Sigmoid colon (tissue), 7 donors: ENCODE results near the gene NANOGP8. TPM values are rescaled to one million over a fixed set of nuclear protein-coding genes. Genes with fewer than 3 reads are reported as not detected.
"Not testable (repeated sequence)": the region's sequence is repeated elsewhere in the genome, so short reads cannot be mapped to it uniquely, and the experiment has no call there.

ENCODE experiments used
- DNase-seq: peaks from one replicate; pipeline ENCODE4 v3.0.0-alpha.2; 2019
- H3K27ac ChIP-seq, 4 donors: fragments of 200-600 bp; sonication (generic); one replicate each; pipeline ENCODE4 v1.5.1; 2016 to 2019; ENCODE audit warnings: mild to moderate bottlenecking in 1 of 4
- H3K27me3 ChIP-seq, 3 donors: fragments of 200-600 bp; sonication (generic); one replicate each; pipeline ENCODE4 v1.5.1; 2019; ENCODE audit warnings: mild to moderate bottlenecking in 1 of 3
- H3K36me3 ChIP-seq, 4 donors: fragments of 200-600 bp; sonication (generic); one replicate each; pipeline ENCODE4 v1.5.1; 2016 to 2019
- H3K4me1 ChIP-seq, 4 donors: fragments of 200-600 bp; sonication (generic); one replicate each; pipeline ENCODE4 v1.5.1; 2017 to 2019
- H3K4me3 ChIP-seq, 4 donors: fragments of 200-600 bp; sonication (generic); one replicate each; pipeline ENCODE4 v1.5.1; 2017 to 2019; ENCODE audit warnings: mild to moderate bottlenecking in 2 of 4, moderate library complexity in 1 of 4
- H3K9me3 ChIP-seq, 4 donors: fragments of 200-600 bp in 3 of 4; sonication (generic) in 3 of 4; one replicate each; pipeline versions ENCODE4 v1.5.1 to v1.6.1; 2013 to 2019
- EP300 ChIP-seq, 4 donors: sonication (generic); formaldehyde crosslinking; IDR thresholded peaks; one replicate each; pipeline ENCODE4 v1.6.1; 2017; ENCODE audit warnings: antibody characterized with exemption in 4 of 4
- POLR2A ChIP-seq, 2 donors: fragments of 450-650 bp; IDR thresholded peaks; one replicate each; pipeline ENCODE4 v1.6.1; 2016; ENCODE audit warnings: antibody characterized with exemption in 2 of 2, mild to moderate bottlenecking in 2 of 2, moderate library complexity in 2 of 2
- POLR2AphosphoS5 ChIP-seq, 4 donors: sonication (generic); formaldehyde crosslinking; IDR thresholded peaks; one replicate each; pipeline ENCODE4 v1.6.1; 2017; ENCODE audit warnings: antibody characterized with exemption in 4 of 4
- WGBS, 2 donors: extraction: QIAGEN DNeasy Blood & Tissue Kit; methylation state at CpG; one replicate each; pipeline ENCODE4 v1.1.7; 2013; 5-methylcytosine and 5-hydroxymethylcytosine counted together
- intact Hi-C: fragments of 100-400 bp; cut with DNase I; formaldehyde crosslinking; loops from one replicate; pipeline ENCODE4 v1.15.1; 2023
- polyA plus RNA-seq, 3 donors: library from polyadenylated mRNA; stranded (reverse); fragments of 200-250 nt; gene quantifications; one replicate each; pipeline ENCODE4 v1.2.3, GENCODE V29; 2013
- total RNA-seq, 4 donors: library from RNA; depleted of rRNA; stranded (reverse); fragments of >200 nt; gene quantifications; one replicate each; pipeline ENCODE4 v1.1.0, GENCODE V29; 2016
- TF ChIP-seq, protein P1 (sequence below), 4 experiments: fragments of 450-650 bp in 3 of 4; fragments of 200-600 bp in 1 of 4; IDR thresholded peaks; one replicate each; pipeline ENCODE4 v1.5.1; 2016 to 2019; ENCODE audit warnings: antibody characterized with exemption in 4 of 4, mild to moderate bottlenecking in 3 of 4, moderate library complexity in 2 of 4
- donor health status: healthy with polysubstance abuse.
- donor health status: Bipolar disorder and iron deficiency.
- donor health status: healthy.

The NANOGP8 gene, protein sequence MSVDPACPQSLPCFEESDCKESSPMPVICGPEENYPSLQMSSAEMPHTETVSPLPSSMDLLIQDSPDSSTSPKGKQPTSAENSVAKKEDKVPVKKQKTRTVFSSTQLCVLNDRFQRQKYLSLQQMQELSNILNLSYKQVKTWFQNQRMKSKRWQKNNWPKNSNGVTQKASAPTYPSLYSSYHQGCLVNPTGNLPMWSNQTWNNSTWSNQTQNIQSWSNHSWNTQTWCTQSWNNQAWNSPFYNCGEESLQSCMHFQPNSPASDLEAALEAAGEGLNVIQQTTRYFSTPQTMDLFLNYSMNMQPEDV
- total RNA-seq (1 to 10 TPM in 2 of 4 donors, not detected in 2; 1.2 to 2.2 TPM), polyA plus RNA-seq (under 1 TPM in 1 of 3 donors, not detected in 2; 0.15 TPM)

GRCh38 chr15:35085176-35085919 lies at the start of gene NANOGP8:
TSS of gene NANOGP8 (minus strand) at chr15:35085295. CDS start at chr15:35085110, 185 bp downstream.
- H3K9me3 ChIP-seq, H3K27ac ChIP-seq, H3K27me3 ChIP-seq, H3K4me3 ChIP-seq, intact Hi-C loops, H3K4me1 ChIP-seq, H3K36me3 ChIP-seq, DNase-seq: not testable (repeated sequence)
- WGBS, 2 donors: 84 to 88% methylated on average over 8 of the region's 8 CpGs

GRCh38 chr15:35134299-35134698 lies 49.2 kb upstream of the NANOGP8 start:
- WGBS, 2 donors: 71 to 95% methylated on average over 1 of the region's 1 CpG
- Histone ChIP-seq H3K9me3 (no peaks in the 10 kb centered on the region), H3K4me3 (no peak overlapping the region), H3K36me3 (no peaks in the 10 kb centered on the region), H3K4me1 (peaks cover 0 to 8% (median 0%) of the 10 kb centered on the region in 4 donors), H3K27ac (no peak overlapping the region), H3K27me3 (no peaks in the 10 kb centered on the region)
- no peak for DNase-seq
- intact Hi-C loops: no loop called here
- TF ChIP-seq POLR2AphosphoS5 (IDR thresholded peaks at IDR 0.05) (no peak), EP300 (IDR thresholded peaks at IDR 0.05) (no peak), POLR2A (IDR thresholded peaks at IDR 0.05) (no peak)
- TF ChIP-seq, protein P1, sequence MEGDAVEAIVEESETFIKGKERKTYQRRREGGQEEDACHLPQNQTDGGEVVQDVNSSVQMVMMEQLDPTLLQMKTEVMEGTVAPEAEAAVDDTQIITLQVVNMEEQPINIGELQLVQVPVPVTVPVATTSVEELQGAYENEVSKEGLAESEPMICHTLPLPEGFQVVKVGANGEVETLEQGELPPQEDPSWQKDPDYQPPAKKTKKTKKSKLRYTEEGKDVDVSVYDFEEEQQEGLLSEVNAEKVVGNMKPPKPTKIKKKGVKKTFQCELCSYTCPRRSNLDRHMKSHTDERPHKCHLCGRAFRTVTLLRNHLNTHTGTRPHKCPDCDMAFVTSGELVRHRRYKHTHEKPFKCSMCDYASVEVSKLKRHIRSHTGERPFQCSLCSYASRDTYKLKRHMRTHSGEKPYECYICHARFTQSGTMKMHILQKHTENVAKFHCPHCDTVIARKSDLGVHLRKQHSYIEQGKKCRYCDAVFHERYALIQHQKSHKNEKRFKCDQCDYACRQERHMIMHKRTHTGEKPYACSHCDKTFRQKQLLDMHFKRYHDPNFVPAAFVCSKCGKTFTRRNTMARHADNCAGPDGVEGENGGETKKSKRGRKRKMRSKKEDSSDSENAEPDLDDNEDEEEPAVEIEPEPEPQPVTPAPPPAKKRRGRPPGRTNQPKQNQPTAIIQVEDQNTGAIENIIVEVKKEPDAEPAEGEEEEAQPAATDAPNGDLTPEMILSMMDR (IDR thresholded peaks at IDR 0.05): no peak

GRCh38 chr15:35130245-35130644 lies 45.1 kb upstream of the NANOGP8 start:
- intact Hi-C loops: no loop called here
- no peak for DNase-seq
- no peaks in the 10 kb centered on the region for H3K9me3 ChIP-seq
- TF ChIP-seq POLR2AphosphoS5 (IDR thresholded peaks at IDR 0.05): no peak
- TF ChIP-seq EP300 (IDR thresholded peaks at IDR 0.05): no peak
- TF ChIP-seq, protein P1 (IDR thresholded peaks at IDR 0.05): no peak
- TF ChIP-seq POLR2A (IDR thresholded peaks at IDR 0.05): no peak
- H3K27ac ChIP-seq: no peak overlapping the region
- H3K27me3 ChIP-seq: no peaks in the 10 kb centered on the region
- H3K4me1 ChIP-seq: no peaks in the 10 kb centered on the region
- H3K36me3 ChIP-seq: no peaks in the 10 kb centered on the region
- no peak overlapping the region for H3K4me3 ChIP-seq
- 78 to 93% methylated on average over 1 of the region's 1 CpG for WGBS, 2 donors

GRCh38 chr15:35129361-35129760 lies 44.3 kb upstream of the NANOGP8 start:
- WGBS, 2 donors: 94 to 96% methylated on average over 4 of the region's 4 CpGs
- TF ChIP-seq EP300 (IDR thresholded peaks at IDR 0.05): no peak
- TF ChIP-seq, protein P1 (IDR thresholded peaks at IDR 0.05): no peak
- no peak for TF ChIP-seq POLR2AphosphoS5 (IDR thresholded peaks at IDR 0.05)
- no peak for TF ChIP-seq POLR2A (IDR thresholded peaks at IDR 0.05)
- DNase-seq: no peak
- Histone ChIP-seq H3K36me3 (no peaks in the 10 kb centered on the region), H3K4me1 (no peaks in the 10 kb centered on the region), H3K9me3 (no peaks in the 10 kb centered on the region), H3K27me3 (no peaks in the 10 kb centered on the region), H3K4me3 (no peak overlapping the region), H3K27ac (no peak overlapping the region)
- intact Hi-C loops: no loop called here

GRCh38 chr15:35127717-35128116 lies 42.6 kb upstream of the NANOGP8 start:
- TF ChIP-seq EP300 (IDR thresholded peaks at IDR 0.05) (no peak), POLR2A (IDR thresholded peaks at IDR 0.05) (no peak), POLR2AphosphoS5 (IDR thresholded peaks at IDR 0.05) (no peak)
- TF ChIP-seq, protein P1 (IDR thresholded peaks at IDR 0.05): no peak
- H3K4me1 ChIP-seq: no peaks in the 10 kb centered on the region
- intact Hi-C loops: no loop called here
- no peaks in the 10 kb centered on the region for H3K27me3 ChIP-seq
- H3K36me3 ChIP-seq: no peaks in the 10 kb centered on the region
- H3K27ac ChIP-seq: no peak overlapping the region
- DNase-seq: no peak
- H3K4me3 ChIP-seq: no peak overlapping the region
- 88 to 95% methylated on average over 1 of the region's 1 CpG for WGBS, 2 donors
- H3K9me3 ChIP-seq: no peaks in the 10 kb centered on the region
